WTC11 (cell line): ENCODE results near the gene CCT6A. TPM values are rescaled to one million over a fixed set of nuclear protein-coding genes. Genes with fewer than 3 reads are reported as not detected.

ENCODE experiments used
- ATAC-seq: fragments of 200-7000 bp; cut with Tn5 transposase; 2 replicates; pipeline ENCODE4 v1.10.0; 2021; ENCODE audit warnings: mild to moderate bottlenecking, moderate library complexity
- CTCF ChIA-PET: fragments of 300-600 bp; sonication (Branson Sonifier 250); formaldehyde crosslinking; loops from one replicate; lab custom pipeline; 2021; ENCODE audit warnings: antibody characterized with exemption; lab: Charles Lee
- POLR2A ChIA-PET: fragments of 350-600 bp; sonication (Branson Sonifier 250); formaldehyde crosslinking; loops from one replicate; lab custom pipeline; 2021; ENCODE audit warnings: antibody characterized with exemption; lab: Charles Lee
- DNase-seq: peaks from one replicate; pipeline ENCODE4 v3.0.0; 2021; ENCODE audit warnings: low spot score
- H3K27ac Mint-ChIP-seq: 2 replicates; pipeline ENCODE4 v1.8.0; 2021; ENCODE audit warnings: mixed read lengths
- H3K27me3 Mint-ChIP-seq: 2 replicates; pipeline ENCODE4 v1.8.0; 2021; ENCODE audit warnings: low read depth, mild to moderate bottlenecking, moderate library complexity, mixed read lengths
- H3K36me3 Mint-ChIP-seq: 2 replicates; pipeline ENCODE4 v1.8.0; 2021; ENCODE audit warnings: mixed read lengths
- H3K4me1 Mint-ChIP-seq: 2 replicates; pipeline ENCODE4 v1.8.0; 2022; ENCODE audit warnings: mixed read lengths
- H3K4me3 Mint-ChIP-seq: 2 replicates; pipeline ENCODE4 v1.8.0; 2021; ENCODE audit warnings: mild to moderate bottlenecking, moderate library complexity, mixed read lengths
- H3K9me3 Mint-ChIP-seq: 2 replicates; pipeline ENCODE4 v1.8.0; 2021; ENCODE audit warnings: mixed read lengths
- CREB1 ChIP-seq: sonication (generic); formaldehyde crosslinking; IDR thresholded peaks from 2 replicates; pipeline ENCODE4 v1.8.0; 2023; ENCODE audit warnings: mild to moderate bottlenecking, missing genetic modification reagents
- CREM ChIP-seq: sonication (generic); formaldehyde crosslinking; IDR thresholded peaks from 2 replicates; pipeline ENCODE4 v1.8.1; 2022; ENCODE audit warnings: mild to moderate bottlenecking, missing genetic modification reagents, moderate library complexity
- ELF4 ChIP-seq: sonication (generic); formaldehyde crosslinking; IDR thresholded peaks from 2 replicates; pipeline ENCODE4 v1.8.1; 2022; ENCODE audit warnings: low read depth, mild to moderate bottlenecking, moderate library complexity, missing genetic modification reagents
- ESRRA ChIP-seq: sonication (generic); formaldehyde crosslinking; IDR thresholded peaks from 2 replicates; pipeline ENCODE4 v1.8.1; 2022; ENCODE audit warnings: mild to moderate bottlenecking, missing genetic modification reagents, borderline replicate concordance
- ETV6 ChIP-seq: sonication (generic); formaldehyde crosslinking; IDR thresholded peaks from 2 replicates; pipeline ENCODE4 v1.8.1; 2022; ENCODE audit warnings: mild to moderate bottlenecking, missing genetic modification reagents
- FOXK1 ChIP-seq: sonication (generic); formaldehyde crosslinking; IDR thresholded peaks from 2 replicates; pipeline ENCODE4 v1.8.0; 2022; ENCODE audit warnings: mild to moderate bottlenecking, moderate library complexity, missing genetic modification reagents
- GRHL2 ChIP-seq: fragments of 250-450 bp; sonication (Bioruptor Pico); IDR thresholded peaks from 2 replicates; pipeline ENCODE4 v1.8.0; 2022; ENCODE audit warnings: mild to moderate bottlenecking, moderate library complexity; ENCODE audit not compliant: insufficient replicate concordance, severe bottlenecking
- JAZF1 ChIP-seq: fragments of 250-450 bp; sonication (Bioruptor Pico); IDR thresholded peaks from 2 replicates; pipeline ENCODE4 v1.9.0; 2021; ENCODE audit warnings: moderate library complexity, mild to moderate bottlenecking, inconsistent platforms
- PRRX2 ChIP-seq: fragments of 250-450 bp; sonication (Bioruptor Pico); IDR thresholded peaks from 2 replicates; pipeline ENCODE4 v1.8.0; 2021; ENCODE audit warnings: mild to moderate bottlenecking
- RORB ChIP-seq: fragments of 250-450 bp; sonication (Bioruptor Pico); IDR thresholded peaks from 2 replicates; pipeline ENCODE4 v1.9.0; 2021; ENCODE audit warnings: mild to moderate bottlenecking
- SMAD4 ChIP-seq: sonication (generic); formaldehyde crosslinking; IDR thresholded peaks from 2 replicates; pipeline ENCODE4 v1.8.0; 2022; ENCODE audit warnings: mild to moderate bottlenecking, missing genetic modification reagents
- TEAD4 ChIP-seq: sonication (generic); formaldehyde crosslinking; IDR thresholded peaks from 2 replicates; pipeline ENCODE4 v1.8.0; 2022; ENCODE audit warnings: mild to moderate bottlenecking, missing genetic modification reagents
- ZNF416 ChIP-seq: fragments of 250-450 bp; sonication (Bioruptor Pico); IDR thresholded peaks from 2 replicates; pipeline ENCODE4 v1.9.0; 2021; ENCODE audit warnings: mild to moderate bottlenecking, inconsistent platforms
- ZNF671 ChIP-seq: fragments of 250-450 bp; sonication (Bioruptor Pico); IDR thresholded peaks from 2 replicates; pipeline ENCODE4 v1.8.0; 2021; ENCODE audit warnings: mild to moderate bottlenecking
- total RNA-seq: library from RNA; stranded (reverse); gene quantifications from 3 replicates; pipeline ENCODE4 v1.2.3, GENCODE V29; 2021
- TF ChIP-seq, protein P1 (sequence below): sonication (generic); formaldehyde crosslinking; IDR thresholded peaks from 2 replicates; pipeline ENCODE4 v1.8.0; 2022; ENCODE audit warnings: mild to moderate bottlenecking, missing genetic modification reagents
- TF ChIP-seq, protein P2 (sequence below): fragments of 250-450 bp; sonication (Bioruptor Pico); IDR thresholded peaks from 2 replicates; pipeline ENCODE4 v1.9.0; 2021; ENCODE audit warnings: moderate library complexity, mild to moderate bottlenecking, inconsistent platforms, borderline replicate concordance
- TF ChIP-seq, protein P3 (sequence below): sonication (generic); formaldehyde crosslinking; IDR thresholded peaks from 2 replicates; pipeline ENCODE4 v1.8.0; 2023; ENCODE audit warnings: missing genetic modification reagents, mild to moderate bottlenecking, borderline replicate concordance
- TF ChIP-seq, protein P4 (sequence below): fragments of 250-450 bp; sonication (Bioruptor Pico); IDR thresholded peaks from 2 replicates; pipeline ENCODE4 v1.8.0; 2021; ENCODE audit warnings: mild to moderate bottlenecking
- TF ChIP-seq, protein P5 (sequence below): fragments of 250-450 bp; sonication (Bioruptor Pico); IDR thresholded peaks from 2 replicates; pipeline ENCODE4 v1.9.0; 2021; ENCODE audit warnings: mild to moderate bottlenecking
- TF ChIP-seq, protein P6 (sequence below): fragments of 250-450 bp; sonication (Bioruptor Pico); IDR thresholded peaks from 2 replicates; pipeline ENCODE4 v1.9.0; 2021; ENCODE audit warnings: mild to moderate bottlenecking

The CCT6A gene
- total RNA-seq, 1 experiment from 2014 or later = 246 TPM

DNA sequence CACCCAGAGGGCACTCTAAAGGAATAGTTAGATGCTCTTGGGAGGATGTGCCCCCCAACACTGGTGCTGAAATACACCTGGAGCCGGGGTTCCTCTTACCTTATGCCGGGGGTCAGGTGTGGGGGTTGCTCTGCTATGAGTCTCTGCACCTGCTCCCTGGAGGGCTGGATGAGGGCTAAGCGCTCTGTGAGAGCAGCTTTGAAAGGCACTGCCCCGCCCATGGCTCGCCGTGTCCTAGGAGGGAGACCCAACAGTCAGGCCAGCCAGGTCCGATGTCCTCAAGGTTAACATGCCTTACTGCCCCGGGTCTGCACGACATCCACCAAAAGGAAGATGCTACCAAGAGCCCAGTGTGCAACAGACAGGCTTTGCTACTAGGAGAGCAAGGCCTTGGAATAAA is 32.1 kb upstream of the CCT6A start:
- Mint-ChIP-seq H3K36me3 (peaks cover 33% of the 10 kb centered on the region), H3K27me3 (no peaks in the 10 kb centered on the region), H3K9me3 (no peaks in the 10 kb centered on the region), H3K4me3 (no peak overlapping the region), H3K27ac (no peak overlapping the region), H3K4me1 (no peaks in the 10 kb centered on the region)
- ChIA-PET CTCF (interaction anchor here (1.3 kb wide), 1 partner anchor 46 kb away, joined by 3 read pairs; no protein-coding TSS in a partner anchor), POLR2A (no interaction called here)
- no peak for DNase-seq
- TF ChIP-seq GRHL2 (CRISPR knock-in tag) (no peak), CREB1 (CRISPR knock-in tag) (no peak), TEAD4 (no peak), RORB (CRISPR knock-in tag) (no peak), SMAD4 (CRISPR knock-in tag) (no peak), CREM (CRISPR knock-in tag) (no peak), ESRRA (CRISPR knock-in tag) (no peak), ZNF671 (CRISPR knock-in tag) (no peak), ZNF416 (no peak), ELF4 (CRISPR knock-in tag) (no peak), ETV6 (CRISPR knock-in tag) (no peak), JAZF1 (no peak)
- TF ChIP-seq, protein P1, sequence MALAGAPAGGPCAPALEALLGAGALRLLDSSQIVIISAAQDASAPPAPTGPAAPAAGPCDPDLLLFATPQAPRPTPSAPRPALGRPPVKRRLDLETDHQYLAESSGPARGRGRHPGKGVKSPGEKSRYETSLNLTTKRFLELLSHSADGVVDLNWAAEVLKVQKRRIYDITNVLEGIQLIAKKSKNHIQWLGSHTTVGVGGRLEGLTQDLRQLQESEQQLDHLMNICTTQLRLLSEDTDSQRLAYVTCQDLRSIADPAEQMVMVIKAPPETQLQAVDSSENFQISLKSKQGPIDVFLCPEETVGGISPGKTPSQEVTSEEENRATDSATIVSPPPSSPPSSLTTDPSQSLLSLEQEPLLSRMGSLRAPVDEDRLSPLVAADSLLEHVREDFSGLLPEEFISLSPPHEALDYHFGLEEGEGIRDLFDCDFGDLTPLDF (CRISPR knock-in tag) = no peak
- TF ChIP-seq, protein P2, sequence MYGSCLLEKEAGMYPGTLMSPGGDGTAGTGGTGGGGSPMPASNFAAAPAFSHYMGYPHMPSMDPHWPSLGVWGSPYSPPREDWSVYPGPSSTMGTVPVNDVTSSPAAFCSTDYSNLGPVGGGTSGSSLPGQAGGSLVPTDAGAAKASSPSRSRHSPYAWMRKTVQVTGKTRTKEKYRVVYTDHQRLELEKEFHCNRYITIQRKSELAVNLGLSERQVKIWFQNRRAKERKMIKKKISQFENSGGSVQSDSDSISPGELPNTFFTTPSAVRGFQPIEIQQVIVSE = no peak
- TF ChIP-seq, protein P3, sequence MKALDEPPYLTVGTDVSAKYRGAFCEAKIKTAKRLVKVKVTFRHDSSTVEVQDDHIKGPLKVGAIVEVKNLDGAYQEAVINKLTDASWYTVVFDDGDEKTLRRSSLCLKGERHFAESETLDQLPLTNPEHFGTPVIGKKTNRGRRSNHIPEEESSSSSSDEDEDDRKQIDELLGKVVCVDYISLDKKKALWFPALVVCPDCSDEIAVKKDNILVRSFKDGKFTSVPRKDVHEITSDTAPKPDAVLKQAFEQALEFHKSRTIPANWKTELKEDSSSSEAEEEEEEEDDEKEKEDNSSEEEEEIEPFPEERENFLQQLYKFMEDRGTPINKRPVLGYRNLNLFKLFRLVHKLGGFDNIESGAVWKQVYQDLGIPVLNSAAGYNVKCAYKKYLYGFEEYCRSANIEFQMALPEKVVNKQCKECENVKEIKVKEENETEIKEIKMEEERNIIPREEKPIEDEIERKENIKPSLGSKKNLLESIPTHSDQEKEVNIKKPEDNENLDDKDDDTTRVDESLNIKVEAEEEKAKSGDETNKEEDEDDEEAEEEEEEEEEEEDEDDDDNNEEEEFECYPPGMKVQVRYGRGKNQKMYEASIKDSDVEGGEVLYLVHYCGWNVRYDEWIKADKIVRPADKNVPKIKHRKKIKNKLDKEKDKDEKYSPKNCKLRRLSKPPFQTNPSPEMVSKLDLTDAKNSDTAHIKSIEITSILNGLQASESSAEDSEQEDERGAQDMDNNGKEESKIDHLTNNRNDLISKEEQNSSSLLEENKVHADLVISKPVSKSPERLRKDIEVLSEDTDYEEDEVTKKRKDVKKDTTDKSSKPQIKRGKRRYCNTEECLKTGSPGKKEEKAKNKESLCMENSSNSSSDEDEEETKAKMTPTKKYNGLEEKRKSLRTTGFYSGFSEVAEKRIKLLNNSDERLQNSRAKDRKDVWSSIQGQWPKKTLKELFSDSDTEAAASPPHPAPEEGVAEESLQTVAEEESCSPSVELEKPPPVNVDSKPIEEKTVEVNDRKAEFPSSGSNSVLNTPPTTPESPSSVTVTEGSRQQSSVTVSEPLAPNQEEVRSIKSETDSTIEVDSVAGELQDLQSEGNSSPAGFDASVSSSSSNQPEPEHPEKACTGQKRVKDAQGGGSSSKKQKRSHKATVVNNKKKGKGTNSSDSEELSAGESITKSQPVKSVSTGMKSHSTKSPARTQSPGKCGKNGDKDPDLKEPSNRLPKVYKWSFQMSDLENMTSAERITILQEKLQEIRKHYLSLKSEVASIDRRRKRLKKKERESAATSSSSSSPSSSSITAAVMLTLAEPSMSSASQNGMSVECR (CRISPR knock-in tag) = no peak
- TF ChIP-seq, protein P4, sequence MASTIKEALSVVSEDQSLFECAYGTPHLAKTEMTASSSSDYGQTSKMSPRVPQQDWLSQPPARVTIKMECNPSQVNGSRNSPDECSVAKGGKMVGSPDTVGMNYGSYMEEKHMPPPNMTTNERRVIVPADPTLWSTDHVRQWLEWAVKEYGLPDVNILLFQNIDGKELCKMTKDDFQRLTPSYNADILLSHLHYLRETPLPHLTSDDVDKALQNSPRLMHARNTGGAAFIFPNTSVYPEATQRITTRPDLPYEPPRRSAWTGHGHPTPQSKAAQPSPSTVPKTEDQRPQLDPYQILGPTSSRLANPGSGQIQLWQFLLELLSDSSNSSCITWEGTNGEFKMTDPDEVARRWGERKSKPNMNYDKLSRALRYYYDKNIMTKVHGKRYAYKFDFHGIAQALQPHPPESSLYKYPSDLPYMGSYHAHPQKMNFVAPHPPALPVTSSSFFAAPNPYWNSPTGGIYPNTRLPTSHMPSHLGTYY (CRISPR knock-in tag) = no peak
- no peak for ATAC-seq

DNA sequence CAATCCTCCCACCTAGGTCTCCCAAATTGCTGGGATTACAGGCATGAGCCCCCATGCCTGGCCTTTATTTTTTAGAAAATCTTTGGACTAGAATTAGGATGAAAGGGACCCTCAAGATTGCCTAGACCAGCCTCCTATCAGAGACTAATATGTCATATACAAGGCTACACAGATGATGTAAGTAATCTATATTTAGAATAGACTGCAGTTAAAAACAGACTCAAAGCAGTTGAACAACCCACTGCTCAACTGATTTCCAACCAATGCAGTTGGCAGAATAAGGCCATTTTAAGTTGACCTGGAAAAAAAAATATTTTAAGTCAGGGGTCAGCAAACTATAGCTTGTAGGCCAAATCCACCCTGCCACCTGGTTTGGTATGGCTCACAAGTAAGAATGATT is 28.1 kb upstream of the CCT6A start:
- Mint-ChIP-seq H3K4me1 (no peaks in the 10 kb centered on the region), H3K4me3 (no peak overlapping the region), H3K27ac (no peak overlapping the region), H3K9me3 (no peaks in the 10 kb centered on the region), H3K36me3 (peaks cover 29% of the 10 kb centered on the region), H3K27me3 (no peaks in the 10 kb centered on the region)
- DNase-seq = no peak
- ATAC-seq = no peak
- ChIA-PET CTCF (no interaction called here), POLR2A (interaction anchor here (1.3 kb wide), 1 partner anchor 11 kb away, joined by 3 read pairs; no protein-coding TSS in a partner anchor)
- no peak for TF ChIP-seq PRRX2 (CRISPR knock-in tag)
- no peak for TF ChIP-seq FOXK1 (CRISPR knock-in tag)
- TF ChIP-seq, protein P5, sequence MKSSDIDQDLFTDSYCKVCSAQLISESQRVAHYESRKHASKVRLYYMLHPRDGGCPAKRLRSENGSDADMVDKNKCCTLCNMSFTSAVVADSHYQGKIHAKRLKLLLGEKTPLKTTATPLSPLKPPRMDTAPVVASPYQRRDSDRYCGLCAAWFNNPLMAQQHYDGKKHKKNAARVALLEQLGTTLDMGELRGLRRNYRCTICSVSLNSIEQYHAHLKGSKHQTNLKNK = no peak
- TF ChIP-seq, protein P2 = no peak
- TF ChIP-seq, protein P3 (CRISPR knock-in tag) = no peak
- TF ChIP-seq, protein P6, sequence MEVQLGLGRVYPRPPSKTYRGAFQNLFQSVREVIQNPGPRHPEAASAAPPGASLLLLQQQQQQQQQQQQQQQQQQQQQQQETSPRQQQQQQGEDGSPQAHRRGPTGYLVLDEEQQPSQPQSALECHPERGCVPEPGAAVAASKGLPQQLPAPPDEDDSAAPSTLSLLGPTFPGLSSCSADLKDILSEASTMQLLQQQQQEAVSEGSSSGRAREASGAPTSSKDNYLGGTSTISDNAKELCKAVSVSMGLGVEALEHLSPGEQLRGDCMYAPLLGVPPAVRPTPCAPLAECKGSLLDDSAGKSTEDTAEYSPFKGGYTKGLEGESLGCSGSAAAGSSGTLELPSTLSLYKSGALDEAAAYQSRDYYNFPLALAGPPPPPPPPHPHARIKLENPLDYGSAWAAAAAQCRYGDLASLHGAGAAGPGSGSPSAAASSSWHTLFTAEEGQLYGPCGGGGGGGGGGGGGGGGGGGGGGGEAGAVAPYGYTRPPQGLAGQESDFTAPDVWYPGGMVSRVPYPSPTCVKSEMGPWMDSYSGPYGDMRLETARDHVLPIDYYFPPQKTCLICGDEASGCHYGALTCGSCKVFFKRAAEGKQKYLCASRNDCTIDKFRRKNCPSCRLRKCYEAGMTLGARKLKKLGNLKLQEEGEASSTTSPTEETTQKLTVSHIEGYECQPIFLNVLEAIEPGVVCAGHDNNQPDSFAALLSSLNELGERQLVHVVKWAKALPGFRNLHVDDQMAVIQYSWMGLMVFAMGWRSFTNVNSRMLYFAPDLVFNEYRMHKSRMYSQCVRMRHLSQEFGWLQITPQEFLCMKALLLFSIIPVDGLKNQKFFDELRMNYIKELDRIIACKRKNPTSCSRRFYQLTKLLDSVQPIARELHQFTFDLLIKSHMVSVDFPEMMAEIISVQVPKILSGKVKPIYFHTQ (CRISPR knock-in tag) = no peak
